HG02884 (cell line): ENCODE results near the gene SEMA6A.
"Not testable (repeated sequence)": the region's sequence is repeated elsewhere in the genome, so short reads cannot be mapped to it uniquely, and the experiment has no call there.

Experiments used
- ATAC-seq: cut with Tn5 transposase; IDR thresholded peaks from one replicate; pipeline ENCODE4 v1.9.1; 2021; ENCODE audit warnings: mild to moderate bottlenecking, moderate library complexity; ENCODE audit not compliant: unreplicated experiment

Gene SEMA6A

DNA sequence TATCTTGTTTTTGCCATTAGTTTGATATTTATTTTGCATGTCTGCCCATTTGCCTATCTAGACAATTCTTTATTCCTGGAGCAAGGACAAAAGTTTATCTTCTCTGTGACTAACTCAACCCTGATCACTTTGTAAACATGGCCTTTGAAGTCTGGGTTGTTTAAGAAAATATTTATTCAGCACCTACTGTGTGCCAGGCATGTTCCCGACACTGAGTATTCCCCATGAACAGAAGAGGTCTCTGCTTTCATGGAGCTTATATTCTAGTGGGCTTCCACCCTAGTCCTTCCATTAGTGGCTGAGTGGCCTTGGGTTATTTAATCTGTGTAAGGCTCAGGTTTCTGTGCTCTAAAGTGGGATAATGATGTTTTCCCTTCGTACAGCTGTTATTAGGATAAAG, 49.7 kb downstream of the SEMA6A start:
- no peak for ATAC-seq

DNA sequence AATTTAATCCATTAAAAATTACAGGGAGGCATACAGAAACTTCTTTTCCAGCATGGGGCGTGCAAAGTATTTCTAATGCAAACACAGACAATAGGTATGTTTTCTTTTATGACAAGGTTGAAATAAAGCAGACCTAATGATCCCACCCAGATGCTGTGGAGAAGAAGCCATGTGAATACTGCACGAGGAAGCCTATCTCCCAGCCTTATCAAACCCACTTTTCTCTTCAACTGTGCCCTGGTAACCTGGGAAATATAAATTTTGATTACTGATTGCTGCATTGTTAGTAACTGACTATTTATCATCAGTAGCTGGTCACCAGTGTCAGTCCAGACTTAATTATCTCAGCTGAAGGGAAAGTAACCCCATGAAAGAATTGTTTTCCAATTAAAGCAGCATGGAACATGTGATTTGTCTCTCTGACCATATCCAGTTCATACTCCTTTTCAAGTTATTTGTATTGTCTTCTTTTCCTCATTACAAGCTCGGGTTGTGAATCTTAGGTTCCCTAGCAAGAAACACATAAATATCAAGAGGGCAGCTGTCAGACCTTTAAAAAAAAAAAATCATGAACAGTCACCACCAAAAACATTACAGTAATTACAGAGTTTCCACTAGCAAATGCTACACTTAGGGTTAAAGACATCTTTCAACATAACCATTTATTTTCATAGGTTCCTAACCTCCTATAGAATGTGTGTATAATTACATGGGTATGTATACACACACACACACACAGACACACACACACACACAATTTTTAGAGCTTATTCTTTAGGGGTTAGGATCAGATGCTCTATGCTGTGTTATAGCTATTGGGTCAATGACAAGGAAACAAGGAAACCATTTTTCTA, 50.3 kb downstream of the SEMA6A start:
- no peak for ATAC-seq

DNA sequence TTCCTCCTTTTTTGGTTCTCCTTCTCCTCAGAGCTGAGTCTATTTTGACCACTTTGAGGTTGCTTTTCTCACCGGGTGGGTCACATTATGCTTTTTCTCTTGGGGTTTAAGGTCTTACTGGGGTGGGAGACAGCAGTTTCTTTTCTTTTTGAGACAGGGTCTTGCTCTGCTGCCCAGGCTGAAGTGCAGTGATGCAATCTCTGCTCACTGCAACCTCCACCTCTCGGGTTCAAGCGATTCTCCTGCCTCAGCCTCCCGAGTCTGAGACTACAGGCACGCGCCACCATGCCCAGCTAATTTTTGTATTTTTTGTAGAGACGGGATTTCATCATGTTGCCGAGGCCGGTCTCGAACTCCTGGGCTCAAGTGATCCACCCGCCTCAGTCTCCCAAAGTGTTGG, 51.4 kb downstream of the SEMA6A start:
- ATAC-seq, result not testable (repeated sequence)

DNA sequence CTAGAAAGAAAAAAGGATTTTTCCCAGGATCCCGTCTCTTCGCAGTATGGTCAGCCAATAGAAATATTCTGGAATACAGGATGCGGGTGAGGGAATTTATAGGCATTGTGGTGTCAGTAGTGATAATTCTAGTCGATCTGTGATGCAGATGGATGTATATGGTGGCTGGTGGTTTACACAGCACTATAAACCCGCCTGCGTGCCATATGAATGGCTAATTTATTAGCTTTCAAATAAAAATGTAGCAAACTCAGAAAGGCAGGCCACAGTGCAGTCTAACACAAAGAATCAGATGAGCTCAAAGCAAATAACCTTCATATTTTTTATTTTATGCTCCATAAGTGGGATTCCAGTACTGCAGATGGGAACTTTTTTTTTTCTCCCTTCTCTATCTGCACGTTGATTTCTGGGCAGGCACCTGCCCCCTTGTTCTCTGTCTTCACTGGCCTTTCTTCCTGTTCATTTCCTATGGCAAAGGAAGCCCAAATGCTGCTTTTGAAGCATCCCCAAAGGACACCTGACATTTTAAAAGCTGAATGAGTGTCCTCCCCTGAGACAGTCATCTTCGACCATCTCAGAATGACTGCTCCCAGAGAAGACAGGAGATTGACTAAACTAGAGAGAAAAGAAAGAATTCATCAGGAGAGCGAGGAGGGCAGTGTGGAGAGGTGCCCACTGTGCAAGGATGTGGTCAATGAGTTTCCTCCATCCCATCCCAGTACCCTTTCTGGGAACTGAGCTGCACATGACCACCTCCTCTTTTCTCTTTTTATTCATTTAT, 52.1 kb downstream of the SEMA6A start:
- no peak for ATAC-seq

DNA sequence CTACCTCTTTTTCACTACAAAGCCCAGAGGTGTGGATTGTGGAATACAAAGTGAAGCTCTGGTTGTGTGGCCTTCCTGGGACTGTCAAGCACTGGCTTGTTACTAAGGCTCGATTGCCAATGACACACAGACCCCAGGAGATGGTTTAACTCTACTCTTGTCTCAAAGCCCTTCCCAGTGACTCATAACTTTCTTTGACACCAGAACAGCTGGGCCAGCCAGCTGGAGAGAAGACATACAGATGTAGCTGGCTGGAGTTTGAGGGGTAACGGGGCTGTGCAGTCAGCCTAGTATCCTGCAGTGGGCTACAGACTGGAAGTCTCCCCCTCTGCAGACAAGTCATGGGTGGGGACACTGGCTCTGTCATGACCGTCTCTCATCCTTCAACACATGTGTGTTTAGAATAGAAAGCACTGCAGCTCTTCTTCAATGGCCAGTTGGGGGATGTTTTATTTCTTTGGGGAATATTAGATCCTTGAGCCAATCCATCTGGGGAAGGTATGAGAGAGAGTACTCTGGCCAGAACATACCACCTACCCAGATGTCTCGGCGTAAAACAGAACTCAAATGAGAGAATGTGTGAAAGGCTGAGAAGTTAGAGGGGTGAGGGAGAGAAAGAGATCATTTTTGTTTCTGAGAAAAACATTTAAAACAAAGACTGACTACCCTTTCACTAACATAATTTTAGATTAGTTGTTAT, 53.3 kb downstream of the SEMA6A start:
- ATAC-seq, result no peak

DNA sequence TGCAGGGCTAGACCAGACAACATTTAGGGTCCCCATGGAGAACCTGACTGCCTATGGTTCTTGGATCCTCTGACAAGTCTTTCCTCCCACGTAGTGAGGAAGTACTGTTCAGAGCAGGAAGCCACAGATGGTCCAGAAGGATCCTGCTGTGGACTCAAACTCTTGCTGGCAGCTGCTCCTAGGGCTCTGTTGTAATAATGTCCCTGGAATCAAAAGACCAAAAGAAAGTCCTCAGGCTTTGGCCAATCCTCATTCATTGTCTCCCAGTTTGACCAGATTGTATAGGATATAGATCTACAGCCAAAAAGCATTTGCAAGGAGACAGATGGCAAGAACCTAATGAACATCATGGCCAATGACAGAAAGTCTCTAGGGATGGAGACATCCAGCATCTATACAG, 53.9 kb downstream of the SEMA6A start:
- no peak for ATAC-seq

DNA sequence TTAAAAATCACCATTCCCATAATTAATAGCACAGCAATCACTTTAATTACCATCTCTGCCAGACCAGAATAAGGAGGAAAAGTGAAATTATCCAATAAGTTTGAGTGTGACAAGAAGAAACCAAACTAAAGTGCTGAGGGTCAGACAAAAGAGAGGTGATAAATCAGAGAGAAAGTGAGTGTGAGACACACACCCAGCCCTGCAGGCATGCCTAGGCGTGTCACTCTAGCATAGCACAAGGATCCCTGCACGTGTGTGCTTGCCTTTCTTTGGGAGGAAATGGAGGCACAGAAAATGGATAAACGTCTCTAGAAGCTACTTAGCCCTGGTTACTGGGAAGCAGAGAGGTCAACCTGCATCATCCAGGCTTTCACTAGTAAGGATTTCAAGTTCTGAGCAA, 56.2 kb downstream of the SEMA6A start:
- ATAC-seq, result no peak

DNA sequence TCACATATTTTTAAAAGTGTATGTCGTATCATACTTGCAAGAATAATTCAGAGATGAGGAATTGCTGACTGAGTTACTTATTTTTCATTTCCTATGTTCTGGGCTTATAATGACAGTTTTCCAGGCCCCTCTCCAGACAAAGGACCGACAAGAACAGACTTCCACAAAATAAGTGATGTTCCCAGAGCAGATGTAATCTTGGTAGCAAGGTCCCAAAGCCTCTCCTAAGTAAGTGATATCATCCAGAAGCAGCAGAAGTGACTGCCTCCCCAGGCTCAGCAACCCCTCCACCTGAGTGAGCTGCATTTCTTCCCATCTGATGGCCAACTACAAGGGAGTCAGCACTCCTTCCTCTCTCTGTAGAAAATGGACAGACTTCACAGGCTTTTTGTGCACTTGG, 57.1 kb downstream of the SEMA6A start:
- ATAC-seq, result no peak

DNA sequence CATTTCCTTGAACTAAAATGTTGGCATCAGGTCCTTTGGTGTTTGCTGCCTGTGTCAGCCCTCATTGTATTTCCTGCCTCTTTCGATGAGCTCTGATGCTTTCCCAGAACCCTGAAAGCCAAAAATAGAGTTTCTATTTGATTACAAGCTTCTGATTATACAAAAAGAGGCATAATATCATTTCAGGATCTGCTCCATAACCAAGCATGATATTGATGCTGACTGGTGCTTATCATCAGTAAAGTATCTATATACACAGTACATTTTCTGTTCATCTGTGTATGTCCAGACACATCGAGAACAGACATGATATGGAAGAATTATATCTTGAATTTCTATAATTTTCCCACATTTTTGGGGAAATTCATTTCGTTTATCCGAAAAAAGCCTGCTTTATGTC, 58.6 kb downstream of the SEMA6A start:
- ATAC-seq, result no peak

DNA sequence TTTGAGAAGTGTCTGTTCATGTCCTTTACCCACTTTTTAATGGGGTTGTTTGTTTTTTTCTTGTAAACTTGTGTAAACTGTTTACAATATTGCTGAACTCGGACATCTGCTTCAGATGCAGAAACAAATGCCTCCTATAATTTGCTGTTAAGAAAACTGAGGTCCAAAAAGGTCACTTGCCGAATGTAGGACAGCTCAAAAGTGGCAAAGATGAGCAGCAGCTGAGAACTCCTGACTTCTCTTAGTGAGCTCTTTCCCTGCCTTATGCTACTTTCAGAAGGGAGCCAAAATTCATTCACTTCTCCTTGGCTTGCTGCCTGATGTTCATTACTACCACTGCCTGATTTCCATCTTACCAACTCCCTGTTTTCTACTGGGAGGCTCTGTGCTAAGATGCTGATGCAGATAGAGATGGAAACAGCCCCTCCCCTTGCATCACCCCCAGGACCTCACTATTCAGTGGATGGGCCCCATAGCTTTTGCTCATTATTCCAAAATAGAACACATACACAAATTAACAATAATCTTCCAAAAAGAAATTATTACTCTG, 60.1 kb downstream of the SEMA6A start:
- no peak for ATAC-seq

DNA sequence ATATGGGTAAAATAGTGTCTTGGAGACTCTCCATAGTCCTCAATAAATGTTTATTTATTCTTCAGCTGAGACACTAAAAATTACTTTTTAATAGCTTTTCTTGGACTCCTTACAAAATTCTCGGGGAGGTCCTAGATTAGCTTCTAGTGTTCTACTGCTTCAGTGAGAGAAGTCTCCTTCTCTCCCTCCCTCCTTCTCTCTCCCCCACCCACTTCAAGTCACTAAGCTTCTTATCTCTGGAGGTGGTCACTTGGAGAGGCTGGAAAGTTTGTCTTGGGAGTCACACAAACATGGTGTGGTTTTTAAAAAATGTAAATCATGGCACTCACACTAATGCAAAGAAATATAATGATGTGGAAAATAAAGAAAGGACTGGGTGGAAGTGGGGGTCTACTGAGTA, 64.1 kb downstream of the SEMA6A start:
- no peak for ATAC-seq

DNA sequence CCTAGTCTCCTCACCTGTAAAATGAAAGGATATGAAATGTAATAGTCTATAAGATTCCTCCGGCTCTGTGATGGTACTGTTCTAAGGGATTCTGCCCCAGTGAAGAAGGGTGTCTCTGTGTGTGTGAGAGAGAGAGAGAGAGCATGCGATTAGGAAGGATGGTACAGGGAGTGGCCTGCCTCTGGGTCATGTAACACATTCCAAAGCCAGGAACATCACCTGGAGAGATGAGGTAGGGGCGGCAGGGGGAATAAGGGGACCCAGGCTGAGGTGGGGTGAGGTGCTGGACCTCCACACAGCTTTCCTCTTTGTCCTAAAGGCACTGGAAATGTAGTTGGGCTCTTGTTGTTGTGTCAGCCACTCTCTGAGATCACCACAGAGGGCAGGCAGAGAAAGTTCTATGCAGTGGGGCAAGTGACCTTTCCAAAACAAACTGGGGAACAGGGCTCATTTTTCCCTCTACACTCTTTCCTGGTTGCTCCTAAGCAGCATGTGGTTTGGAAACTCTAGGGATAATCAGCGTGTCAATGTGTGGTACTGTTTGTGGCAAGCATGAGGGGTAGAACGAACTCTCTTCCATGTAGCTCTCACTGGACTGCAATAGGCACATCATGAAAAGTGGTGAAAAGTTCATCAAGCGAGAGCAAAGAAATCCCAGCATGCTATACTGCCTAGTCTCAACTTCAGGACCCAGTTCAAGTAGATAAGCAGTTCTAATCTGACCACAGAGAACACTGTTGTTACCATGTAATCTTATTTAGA, 65.0 kb downstream of the SEMA6A start:
- ATAC-seq, result no peak

DNA sequence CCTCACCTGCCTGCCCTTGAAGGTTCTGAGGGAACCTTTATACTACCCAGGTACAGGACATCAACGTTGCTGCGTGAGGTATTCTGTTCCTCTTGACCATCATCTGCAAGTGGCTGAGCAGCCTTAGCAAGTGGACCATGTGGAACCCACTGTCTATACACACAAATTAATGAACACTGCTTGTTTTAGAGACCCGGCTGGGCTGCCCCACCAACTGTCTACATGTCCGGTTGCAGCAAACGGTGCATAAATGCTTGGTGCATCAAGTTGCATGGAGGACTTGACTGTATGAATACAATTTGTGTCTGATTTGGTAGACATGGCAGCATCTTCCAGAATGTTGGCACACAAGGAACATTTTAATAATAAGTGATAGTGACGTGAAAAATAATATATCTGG, 65.8 kb downstream of the SEMA6A start:
- no peak for ATAC-seq

DNA sequence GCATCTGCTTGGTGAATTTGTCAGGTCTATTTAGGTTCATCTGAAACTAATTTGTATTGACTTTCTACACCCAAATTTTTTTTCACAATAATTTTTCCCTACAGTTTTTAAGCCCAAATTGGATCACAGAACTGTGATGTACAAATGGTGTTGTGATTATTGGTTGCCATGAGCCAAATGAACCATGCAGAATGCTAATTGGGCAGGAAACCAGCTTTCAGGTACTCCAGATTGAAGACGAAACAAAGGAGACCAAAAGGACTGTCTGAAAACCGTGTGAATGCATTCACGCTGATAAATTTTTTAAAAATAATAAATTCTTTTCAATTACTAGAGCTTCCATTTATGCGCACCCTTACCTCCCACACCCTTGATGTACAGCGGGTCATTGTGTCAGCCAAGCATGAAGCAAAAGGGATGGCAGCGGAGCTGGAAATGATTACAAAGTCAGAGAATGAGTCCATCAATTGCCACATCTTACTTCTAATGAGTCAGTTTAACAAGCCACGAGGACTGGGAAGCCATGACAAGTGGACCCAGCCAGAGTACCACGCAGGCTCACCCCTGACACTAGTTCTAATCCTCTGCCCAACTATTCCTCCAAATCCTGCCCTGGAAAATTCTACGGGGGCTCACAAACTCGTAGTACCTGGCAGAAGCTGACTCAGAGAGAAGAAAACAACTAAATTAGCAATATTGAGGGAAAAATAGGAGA, 66.5 kb downstream of the SEMA6A start:
- no peak for ATAC-seq

DNA sequence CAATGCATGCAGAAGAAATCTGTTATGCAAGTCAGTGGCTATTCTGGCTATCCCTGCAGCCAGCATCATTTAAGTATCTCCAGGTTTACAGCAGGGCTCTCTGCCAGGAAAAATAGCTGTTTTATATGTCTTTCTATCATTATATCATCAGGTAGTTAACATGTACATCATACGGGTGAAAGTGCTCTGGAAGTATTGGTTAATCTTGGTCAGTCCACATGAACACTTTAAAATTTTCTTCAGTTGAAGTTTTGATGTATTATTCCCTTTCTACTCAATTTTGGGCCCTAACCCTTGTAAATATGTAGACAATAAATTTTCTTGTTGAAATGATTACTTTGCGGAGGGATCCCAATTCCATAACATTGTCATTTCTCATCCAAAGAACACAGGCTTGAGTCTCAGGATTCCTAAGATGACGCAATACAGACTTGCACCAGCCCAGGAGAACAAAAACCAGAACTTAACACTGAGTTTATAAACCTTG, 67.5 kb downstream of the SEMA6A start:
- ATAC-seq, result no peak

DNA sequence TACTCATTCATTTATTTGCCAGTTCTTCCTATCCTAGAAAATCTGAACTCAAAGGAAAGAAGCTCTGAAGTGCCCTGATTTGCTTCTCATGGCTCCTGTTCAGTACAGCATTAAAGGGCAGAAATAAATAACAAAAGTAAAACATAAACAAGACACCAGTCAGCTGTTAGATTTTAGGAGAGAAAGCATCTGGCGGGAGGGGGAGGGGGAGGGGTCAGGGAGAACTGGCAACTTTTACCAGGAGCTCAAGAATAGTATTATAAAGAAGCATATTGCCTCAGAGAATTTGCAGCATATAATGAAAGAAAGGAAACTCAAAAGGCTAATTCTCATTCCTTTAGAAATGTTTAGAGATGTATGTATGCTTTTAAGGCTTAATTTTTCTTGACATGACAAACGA, 68.1 kb downstream of the SEMA6A start:
- no peak for ATAC-seq

DNA sequence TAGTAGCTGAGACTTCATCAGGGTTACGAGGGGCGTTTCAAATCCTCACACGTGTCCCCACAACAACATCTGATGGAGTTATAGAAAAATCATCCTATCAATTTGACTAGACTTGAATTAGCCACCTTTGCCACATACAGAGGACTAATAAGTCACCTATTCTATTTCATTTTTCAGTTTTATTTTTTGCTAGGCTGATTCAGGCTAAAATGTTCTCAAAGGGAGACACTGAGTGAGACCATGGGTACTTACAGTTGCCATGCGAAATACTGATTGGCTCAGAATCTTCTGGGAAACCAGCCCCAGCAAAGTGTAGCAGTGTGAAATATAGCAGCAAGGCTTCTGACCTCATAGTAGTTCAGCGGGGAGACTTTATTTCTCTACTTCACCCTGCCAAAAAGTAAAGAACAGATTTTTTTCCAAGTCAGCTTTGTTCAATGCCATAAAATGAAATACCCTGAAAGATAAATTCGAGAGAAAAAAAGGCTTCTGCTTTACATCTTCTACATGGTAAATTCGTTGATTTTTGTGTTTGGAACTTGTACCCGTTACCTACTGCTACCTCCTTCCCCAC, 69.9 kb downstream of the SEMA6A start:
- no peak for ATAC-seq

DNA sequence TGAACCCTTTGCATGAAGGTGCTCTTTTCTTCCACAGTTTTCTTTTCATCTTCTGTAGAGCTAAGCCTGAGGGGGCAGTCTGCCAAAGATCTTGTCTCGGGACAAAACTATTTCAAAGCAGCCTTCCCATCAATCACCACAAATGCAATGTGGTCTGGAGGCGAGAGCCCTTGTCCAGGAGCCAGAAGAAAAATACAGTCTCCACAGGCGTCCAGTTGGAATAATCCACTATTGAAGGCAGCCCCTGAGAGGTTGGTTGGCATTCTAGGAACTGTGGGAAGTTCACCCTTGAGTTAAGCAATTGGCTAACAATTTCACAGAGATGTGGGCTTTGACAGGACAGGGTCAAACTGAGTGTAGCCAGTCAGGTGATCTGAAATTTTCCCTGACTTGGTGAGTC, 72.0 kb downstream of the SEMA6A start:
- ATAC-seq, result no peak

DNA sequence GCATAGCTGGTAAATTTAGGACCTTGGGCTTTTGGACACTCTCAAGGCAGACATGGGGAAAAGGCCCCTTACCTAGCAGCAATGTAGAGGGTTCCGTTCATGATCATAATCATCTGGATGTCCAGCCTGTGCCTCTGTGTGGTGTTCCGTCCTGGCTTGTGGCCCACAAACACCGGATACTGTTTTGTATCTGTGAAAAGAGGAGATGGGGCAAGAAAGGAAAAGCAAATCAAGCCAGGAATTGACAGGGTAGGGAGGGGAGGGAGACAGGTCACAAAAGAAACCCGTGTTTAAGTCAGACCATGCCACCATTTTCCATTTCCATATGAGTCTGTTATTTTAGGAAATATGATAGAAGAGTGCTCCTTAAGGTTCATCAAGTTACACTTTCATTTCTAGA, 72.5 kb downstream of the SEMA6A start:
- ATAC-seq, result no peak
